ENCODE data around the gene ADAT1.

The ADAT1 gene

GRCh38 chr16:75575958-75576357 lies 47.1 kb downstream of the ADAT1 start:
- DNase-seq (ENCODE audit: low read depth), result no peak

- DNase-seq (ENCODE audit: low read depth), result no peak
Observed at GRCh38 chr16:75573955-75574354, 49.1 kb downstream of the ADAT1 start.

GRCh38 chr16:75572864-75573542 lies 50.1 kb downstream of the ADAT1 start:
- no peak for DNase-seq (ENCODE audit: low read depth)

- DNase-seq (ENCODE audit: low read depth), result no peak
Observed at GRCh38 chr16:75570396-75571065, 52.5 kb downstream of the ADAT1 start.

GRCh38 chr16:75567911-75568310 lies 55.2 kb downstream of the ADAT1 start:
- no peak for DNase-seq (ENCODE audit: low read depth)

- no peak for DNase-seq (ENCODE audit: low read depth)
Observed at GRCh38 chr16:75566758-75567255, 56.3 kb downstream of the ADAT1 start.

GRCh38 chr16:75566040-75566757 lies 56.9 kb downstream of the ADAT1 start, which contains the start of gene GABARAPL2:
TSS of gene GABARAPL2 (plus strand) at chr16:75566379. CDS start at chr16:75566487, 108 bp downstream.
- peak; percentile 88 for DNase-seq (ENCODE audit: low read depth)

- DNase-seq (ENCODE audit: low read depth), result no peak
Observed at GRCh38 chr16:75565640-75566039, 57.4 kb downstream of the ADAT1 start.

GRCh38 chr16:75559564-75560372 lies 63.3 kb downstream of the ADAT1 start:
- no peak for DNase-seq (ENCODE audit: low read depth)

- no peak for DNase-seq (ENCODE audit: low read depth)
Observed at GRCh38 chr16:75558846-75559401, 64.2 kb downstream of the ADAT1 start.

- DNase-seq (ENCODE audit: low read depth), result no peak
Observed at GRCh38 chr16:75556431-75556950, 66.6 kb downstream of the ADAT1 start.

GRCh38 chr16:75555707-75556430 lies 67.2 kb downstream of the ADAT1 start, which contains the start of gene TMEM231:
TSS of gene TMEM231 (minus strand) at chr16:75556252. CDS start at chr16:75556209, 43 bp downstream.
- DNase-seq (ENCODE audit: low read depth), result peak; percentile 92

- no peak for DNase-seq (ENCODE audit: low read depth)
Observed at GRCh38 chr16:75555213-75555706, 67.8 kb downstream of the ADAT1 start.

- no peak for DNase-seq (ENCODE audit: low read depth)
Observed at GRCh38 chr16:75552951-75553350, 70.1 kb downstream of the ADAT1 start.

GRCh38 chr16:75550211-75550662 lies 72.8 kb downstream of the ADAT1 start:
- DNase-seq (ENCODE audit: low read depth), result no peak

Measured in stimulated activated CD8-positive, alpha-beta memory T cell treated with anti-CD3 and anti-CD28 coated beads, Interleukin-12 subunit alpha, Interleukin-12 subunit beta, amount 100 ng/mL, for 4 hours (primary cell).